ENCODE data around the gene CA10.

DNA sequence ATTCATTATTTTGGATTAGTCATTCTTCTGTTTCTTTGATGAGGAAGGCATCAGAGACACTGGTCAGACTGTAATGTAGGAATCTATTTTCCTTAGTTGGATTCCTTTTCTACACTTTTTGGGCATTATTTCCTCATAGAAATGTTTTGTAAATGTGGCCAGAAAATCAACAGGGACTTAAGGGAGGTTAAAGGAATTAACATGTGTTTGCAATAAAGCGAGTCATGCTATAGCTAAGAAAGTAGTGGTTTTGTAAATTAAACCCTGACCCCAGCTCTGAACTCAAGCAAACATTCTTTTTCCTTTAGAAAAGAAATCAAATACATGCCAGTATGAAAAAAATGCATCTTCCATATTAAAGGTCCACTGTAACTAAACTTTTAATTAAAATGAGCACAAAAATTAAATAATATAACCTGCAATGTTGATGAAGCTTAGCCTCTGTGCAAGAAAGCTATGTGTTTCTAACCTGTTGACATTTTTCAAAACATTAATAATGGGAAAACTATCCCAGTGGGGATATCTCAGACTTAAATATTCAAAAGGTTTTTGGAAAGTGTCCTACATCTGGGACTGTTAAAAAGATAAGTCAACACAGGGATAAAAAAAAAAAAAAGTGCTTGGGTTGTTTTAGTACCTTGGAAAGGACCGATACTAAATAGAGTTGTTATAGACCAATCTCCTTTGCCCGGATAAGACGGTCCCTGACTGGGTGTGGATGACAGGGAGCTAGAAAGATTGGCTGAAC, 428.0 kb downstream of the CA10 start:
- TF ChIP-seq, protein P1, sequence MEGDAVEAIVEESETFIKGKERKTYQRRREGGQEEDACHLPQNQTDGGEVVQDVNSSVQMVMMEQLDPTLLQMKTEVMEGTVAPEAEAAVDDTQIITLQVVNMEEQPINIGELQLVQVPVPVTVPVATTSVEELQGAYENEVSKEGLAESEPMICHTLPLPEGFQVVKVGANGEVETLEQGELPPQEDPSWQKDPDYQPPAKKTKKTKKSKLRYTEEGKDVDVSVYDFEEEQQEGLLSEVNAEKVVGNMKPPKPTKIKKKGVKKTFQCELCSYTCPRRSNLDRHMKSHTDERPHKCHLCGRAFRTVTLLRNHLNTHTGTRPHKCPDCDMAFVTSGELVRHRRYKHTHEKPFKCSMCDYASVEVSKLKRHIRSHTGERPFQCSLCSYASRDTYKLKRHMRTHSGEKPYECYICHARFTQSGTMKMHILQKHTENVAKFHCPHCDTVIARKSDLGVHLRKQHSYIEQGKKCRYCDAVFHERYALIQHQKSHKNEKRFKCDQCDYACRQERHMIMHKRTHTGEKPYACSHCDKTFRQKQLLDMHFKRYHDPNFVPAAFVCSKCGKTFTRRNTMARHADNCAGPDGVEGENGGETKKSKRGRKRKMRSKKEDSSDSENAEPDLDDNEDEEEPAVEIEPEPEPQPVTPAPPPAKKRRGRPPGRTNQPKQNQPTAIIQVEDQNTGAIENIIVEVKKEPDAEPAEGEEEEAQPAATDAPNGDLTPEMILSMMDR (IDR thresholded peaks at IDR 0.05; ENCODE audit: borderline replicate concordance, extremely low read depth, low read length, poor library complexity, severe bottlenecking), result no peak
- no peak for TF ChIP-seq EZH2 (IDR thresholded peaks at IDR 0.05; ENCODE audit: borderline replicate concordance, low read depth, low read length, severe bottlenecking)

Data from DND-41 (cell line).